PC-9 (cell line): ENCODE results near the gene RFTN1. TPM values are rescaled to one million over a fixed set of nuclear protein-coding genes. Genes with fewer than 3 reads are reported as not detected.

ENCODE experiments used
- BruUV-seq: library from RNA; stranded (reverse); fragments of 400-500 nt; replicated peaks from 2 replicates; lab custom pipeline; 2021; lab: Mats Ljungman, UMichigan
- CTCF ChIA-PET: fragments of 300-600 bp; sonication (Branson Sonifier 250); formaldehyde crosslinking; loops from one replicate; lab custom pipeline; 2022; ENCODE audit warnings: antibody characterized with exemption; lab: Charles Lee
- POLR2A ChIA-PET: fragments of 300-600 bp; sonication (Branson Sonifier 250); formaldehyde crosslinking; loops from one replicate; lab custom pipeline; 2022; ENCODE audit warnings: antibody characterized with exemption; ENCODE audit not compliant: unreplicated experiment; lab: Charles Lee
- DNase-seq, 2 experiments: peaks; one replicate each; pipeline versions ENCODE4 v3.0.0 to v3.0.0-alpha.2; 2015 to 2022; ENCODE audit warnings: mixed read lengths in 1 of 2
- H2AFZ ChIP-seq: fragments of 200-600 bp; sonication (generic); 2 replicates; pipeline ENCODE4 v1.8.1; 2017; ENCODE audit warnings: antibody characterized with exemption
- H3F3A ChIP-seq: fragments of 200-600 bp; sonication (generic); 2 replicates; pipeline ENCODE4 v1.8.1; 2017; ENCODE audit warnings: antibody characterized with exemption, mild to moderate bottlenecking, low read depth; ENCODE audit not compliant: insufficient read depth
- H3K27ac ChIP-seq: fragments of 200-600 bp; sonication (generic); 2 replicates; pipeline ENCODE4 v1.6.1; 2016; ENCODE audit warnings: mixed run types
- H3K27me3 ChIP-seq: fragments of 200-600 bp; sonication (generic); 2 replicates; pipeline ENCODE4 v1.6.1; 2016; ENCODE audit warnings: low read depth, mixed run types; ENCODE audit not compliant: insufficient read depth
- H3K36me3 ChIP-seq: fragments of 200-600 bp; sonication (generic); 2 replicates; pipeline ENCODE4 v1.6.1; 2016; ENCODE audit warnings: low read depth, mixed run types
- H3K4me1 ChIP-seq: fragments of 200-600 bp; sonication (generic); replicated peaks from 2 replicates; pipeline ENCODE4 v1.6.1; 2016; ENCODE audit warnings: mixed run types; ENCODE audit not compliant: insufficient read depth
- H3K4me2 ChIP-seq: fragments of 200-600 bp; sonication (generic); 2 replicates; pipeline ENCODE4 v1.6.1; 2017; ENCODE audit warnings: mixed run types
- H3K4me3 ChIP-seq: fragments of 200-600 bp; sonication (generic); 2 replicates; pipeline ENCODE4 v1.6.1; 2016; ENCODE audit warnings: mixed run types
- H3K79me2 ChIP-seq: fragments of 200-600 bp; sonication (generic); 2 replicates; pipeline ENCODE4 v1.6.1; 2017; ENCODE audit warnings: low read depth, mixed run types
- H3K9me2 ChIP-seq: fragments of 200-600 bp; sonication (generic); 2 replicates; pipeline ENCODE4 v1.8.1; 2017; ENCODE audit warnings: mild to moderate bottlenecking; ENCODE audit not compliant: insufficient read depth
- H3K9me3 ChIP-seq: fragments of 200-600 bp; sonication (generic); 2 replicates; pipeline ENCODE4 v1.8.1; 2016; ENCODE audit warnings: low read depth; ENCODE audit not compliant: insufficient read depth
- H4K20me1 ChIP-seq: fragments of 200-600 bp; sonication (generic); 2 replicates; pipeline ENCODE4 v1.8.1; 2017; ENCODE audit not compliant: insufficient read depth
- EZH2 ChIP-seq: fragments of 200-600 bp; sonication (generic); IDR thresholded peaks from 2 replicates; pipeline ENCODE4 v1.8.0; 2017; ENCODE audit warnings: antibody characterized with exemption, low read depth
- intact Hi-C: fragments of 100-400 bp; cut with micrococcal nuclease; formaldehyde crosslinking; loops from one replicate; pipeline ENCODE4 v1.10.0; 2022; ENCODE audit not compliant: unreplicated experiment
- total RNA-seq: library from RNA; stranded (reverse); gene quantifications from 2 replicates; pipeline ENCODE4 v1.2.3, GENCODE V29; 2021
- TF ChIP-seq, protein P1 (sequence below): fragments of 200-600 bp; sonication (generic); conservative IDR thresholded peaks from 2 replicates; pipeline ENCODE4 v1.6.1; 2017; ENCODE audit warnings: mixed run types, antibody characterized with exemption, mild to moderate bottlenecking, moderate library complexity

Gene RFTN1
- total RNA-seq, 1 experiment from 2014 or later, result 0.41 TPM

DNA sequence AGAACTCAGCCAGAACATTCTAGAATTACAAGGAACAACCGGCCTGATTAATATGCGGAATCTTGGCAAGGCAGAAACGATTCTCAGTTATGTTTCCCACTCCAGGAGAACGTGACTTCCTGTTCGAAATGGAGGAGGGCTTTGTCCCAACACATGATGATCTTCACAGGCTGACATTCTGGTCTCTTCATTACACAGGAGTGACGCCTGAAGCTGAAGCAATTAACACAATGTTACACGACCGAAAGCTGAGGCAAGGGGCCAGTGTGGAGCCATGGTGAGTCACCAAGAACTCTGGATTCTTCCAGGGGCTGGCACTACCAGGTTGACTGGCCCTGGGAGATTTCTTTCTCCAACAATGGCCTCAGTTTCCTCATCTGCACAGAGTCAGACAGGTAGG, 40.9 kb downstream of the RFTN1 start:
- Histone ChIP-seq H3K27ac (no peak overlapping the region), H3K4me3 (no peak overlapping the region), H3K36me3 (no peaks in the 10 kb centered on the region), H4K20me1 (no peaks in the 10 kb centered on the region), H2AFZ (no peak overlapping the region), H3K4me2 (no peak overlapping the region), H3K79me2 (no peaks in the 10 kb centered on the region), H3F3A (no peaks in the 10 kb centered on the region), H3K9me2 (no peaks in the 10 kb centered on the region), H3K27me3 (no peaks in the 10 kb centered on the region), H3K4me1 (no peaks in the 10 kb centered on the region), H3K9me3 (peaks cover 6% of the 10 kb centered on the region)
- DNase-seq, result no peak
- POLR2A ChIA-PET, result no interaction called here
- TF ChIP-seq, protein P1, sequence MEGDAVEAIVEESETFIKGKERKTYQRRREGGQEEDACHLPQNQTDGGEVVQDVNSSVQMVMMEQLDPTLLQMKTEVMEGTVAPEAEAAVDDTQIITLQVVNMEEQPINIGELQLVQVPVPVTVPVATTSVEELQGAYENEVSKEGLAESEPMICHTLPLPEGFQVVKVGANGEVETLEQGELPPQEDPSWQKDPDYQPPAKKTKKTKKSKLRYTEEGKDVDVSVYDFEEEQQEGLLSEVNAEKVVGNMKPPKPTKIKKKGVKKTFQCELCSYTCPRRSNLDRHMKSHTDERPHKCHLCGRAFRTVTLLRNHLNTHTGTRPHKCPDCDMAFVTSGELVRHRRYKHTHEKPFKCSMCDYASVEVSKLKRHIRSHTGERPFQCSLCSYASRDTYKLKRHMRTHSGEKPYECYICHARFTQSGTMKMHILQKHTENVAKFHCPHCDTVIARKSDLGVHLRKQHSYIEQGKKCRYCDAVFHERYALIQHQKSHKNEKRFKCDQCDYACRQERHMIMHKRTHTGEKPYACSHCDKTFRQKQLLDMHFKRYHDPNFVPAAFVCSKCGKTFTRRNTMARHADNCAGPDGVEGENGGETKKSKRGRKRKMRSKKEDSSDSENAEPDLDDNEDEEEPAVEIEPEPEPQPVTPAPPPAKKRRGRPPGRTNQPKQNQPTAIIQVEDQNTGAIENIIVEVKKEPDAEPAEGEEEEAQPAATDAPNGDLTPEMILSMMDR, result no peak
- TF ChIP-seq EZH2, result no peak
- intact Hi-C loops, result no loop called here
- CTCF ChIA-PET, result no interaction called here
- no TSS peak for BruUV-seq

GRCh38 chr3:16471897-16472296, 41.6 kb downstream of the RFTN1 start:
- no peak overlapping the region for H3K27ac ChIP-seq
- peaks cover 6% of the 10 kb centered on the region for H3K9me3 ChIP-seq
- no peak for DNase-seq
- no peaks in the 10 kb centered on the region for H4K20me1 ChIP-seq
- no peaks in the 10 kb centered on the region for H3K79me2 ChIP-seq
- no peak overlapping the region for H2AFZ ChIP-seq
- H3K27me3 ChIP-seq, result no peaks in the 10 kb centered on the region
- no peaks in the 10 kb centered on the region for H3K4me1 ChIP-seq
- no peaks in the 10 kb centered on the region for H3K36me3 ChIP-seq
- H3K4me2 ChIP-seq, result no peak overlapping the region
- ChIA-PET POLR2A (no interaction called here), CTCF (no interaction called here)
- no peak overlapping the region for H3K4me3 ChIP-seq
- H3F3A ChIP-seq, result no peaks in the 10 kb centered on the region
- intact Hi-C loops, result no loop called here
- no TSS peak for BruUV-seq
- no peaks in the 10 kb centered on the region for H3K9me2 ChIP-seq
- TF ChIP-seq, protein P1, result no peak
- no peak for TF ChIP-seq EZH2

- BruUV-seq, result no TSS peak
- Histone ChIP-seq H3K79me2 (no peaks in the 10 kb centered on the region), H3K36me3 (no peaks in the 10 kb centered on the region), H2AFZ (no peak overlapping the region), H3K27me3 (0 out of 2 replicates have a peak, but pooled peaks cover 4% of the 10 kb centered on the region), H4K20me1 (no peaks in the 10 kb centered on the region), H3F3A (no peaks in the 10 kb centered on the region), H3K9me3 (peaks cover 6% of the 10 kb centered on the region), H3K27ac (no peak overlapping the region), H3K9me2 (no peaks in the 10 kb centered on the region), H3K4me2 (no peak overlapping the region), H3K4me3 (no peak overlapping the region), H3K4me1 (no peaks in the 10 kb centered on the region)
- POLR2A ChIA-PET, result no interaction called here
- CTCF ChIA-PET, result no interaction called here
- DNase-seq, result no peak
- TF ChIP-seq EZH2, result no peak
- TF ChIP-seq, protein P1, result no peak
- intact Hi-C loops, result no loop called here
These were observed 42.9 kb downstream of the RFTN1 start for GRCh38 chr3:16470590-16470989.
